HepG2 (cell line): ENCODE data around the gene CTSZ. TPM values are rescaled to one million over a fixed set of nuclear protein-coding genes. Genes with fewer than 3 reads are reported as not detected.
A peak's percentile ranks its signal among the peaks of the same experiment; 100 is the strongest.

Experiments used
- GLI4 ChIP-seq: sonication (generic); formaldehyde crosslinking; IDR thresholded peaks from 2 replicates; pipeline ENCODE4 v1.5.1; 2020; ENCODE audit warnings: missing genetic modification reagents, mild to moderate bottlenecking, moderate library complexity, borderline replicate concordance
- HOXA5 ChIP-seq: sonication (generic); formaldehyde crosslinking; IDR thresholded peaks from 2 replicates; pipeline ENCODE4 v1.4.0; 2020; ENCODE audit warnings: missing genetic modification reagents
- IKZF4 ChIP-seq: sonication (generic); formaldehyde crosslinking; IDR thresholded peaks from 2 replicates; pipeline ENCODE4 v1.5.1; 2020; ENCODE audit warnings: borderline replicate concordance, mild to moderate bottlenecking, low read depth, missing genetic modification reagents; ENCODE audit errors: not compliant biosample characterization
- PAF1 ChIP-seq: IDR thresholded peaks from 2 replicates; pipeline ENCODE4 v1.6.1; 2016; ENCODE audit warnings: missing genetic modification reagents, missing compliant biosample characterization
- SNRNP70 ChIP-seq: fragments of 200-400 bp; formaldehyde crosslinking; IDR thresholded peaks from 2 replicates; pipeline ENCODE4 v1.6.1; 2017; ENCODE audit warnings: mild to moderate bottlenecking, low read depth, low read length, moderate library complexity
- TFAP4 ChIP-seq: sonication (generic); IDR thresholded peaks from 2 replicates; pipeline ENCODE4 v1.6.1; 2016; ENCODE audit warnings: low read depth, borderline replicate concordance
- WIZ ChIP-seq: sonication (generic); formaldehyde crosslinking; IDR thresholded peaks from 2 replicates; pipeline ENCODE4 v1.5.1; 2020; ENCODE audit warnings: mild to moderate bottlenecking, missing genetic modification reagents
- ZBTB4 ChIP-seq: sonication (generic); formaldehyde crosslinking; IDR thresholded peaks from 2 replicates; pipeline ENCODE4 v1.4.0; 2020; ENCODE audit warnings: missing genetic modification reagents, mild to moderate bottlenecking, borderline replicate concordance
- ZFX ChIP-seq: sonication (generic); formaldehyde crosslinking; IDR thresholded peaks from 2 replicates; pipeline ENCODE4 v1.4.0; 2020; ENCODE audit warnings: mild to moderate bottlenecking, low read depth, missing genetic modification reagents, moderate library complexity
- ZNF382 ChIP-seq: sonication (generic); formaldehyde crosslinking; IDR thresholded peaks from 2 replicates; pipeline ENCODE4 v1.5.0; 2020; ENCODE audit warnings: missing genetic modification reagents, mild to moderate bottlenecking, borderline replicate concordance
- ZNF407 ChIP-seq: sonication (generic); formaldehyde crosslinking; IDR thresholded peaks from one replicate; pipeline ENCODE4 v1.5.1; 2020; ENCODE audit warnings: mild to moderate bottlenecking, missing genetic modification reagents; ENCODE audit errors: not compliant biosample characterization
- ZNF598 ChIP-seq: sonication (generic); formaldehyde crosslinking; IDR thresholded peaks from 2 replicates; pipeline ENCODE4 v1.5.1; 2020; ENCODE audit warnings: mild to moderate bottlenecking, missing genetic modification reagents, borderline replicate concordance
- ZNF883 ChIP-seq: sonication (generic); formaldehyde crosslinking; IDR thresholded peaks from 2 replicates; pipeline ENCODE4 v1.5.1; 2020; ENCODE audit warnings: mild to moderate bottlenecking, missing genetic modification reagents; ENCODE audit errors: not compliant biosample characterization
- polyA plus RNA-seq, 8 experiments: library from polyadenylated mRNA; depleted of rRNA in 3 of 8; stranded (reverse) in 7 of 8; unstranded in 1 of 8; fragments of >200 nt; fragmentation: Illumina TruSeq in 4 of 8; extraction: Trizol in 4 of 8; gene quantifications; 2 replicates each; pipeline versions ENCODE4 v1.2.1 to v1.2.3, GENCODE V29; 2011 to 2016; ENCODE audit warnings: low read depth in 4 of 8, missing spikeins in 1 of 8, mixed read lengths in 1 of 8; ENCODE audit not compliant: insufficient read depth in 1 of 8
- total RNA-seq, 5 experiments: library from RNA; depleted of rRNA; stranded (reverse); fragments of >200 nt; fragmentation: Illumina TruSeq; extraction: Trizol; gene quantifications; 2 replicates each; pipeline ENCODE4 v1.2.3, GENCODE V29; 2016; ENCODE audit warnings: low read depth in 1 of 5

Gene CTSZ
- total and polyA plus RNA-seq, 2 of the 13 experiments (the other 11 are each of a cell fraction or from before 2014, with no cell fraction given), result 0.33 TPM; not detected in 1

- TF ChIP-seq ZNF407 (CRISPR knock-in tag) (peak; percentile 34), PAF1 (CRISPR knock-in tag) (no peak), GLI4 (CRISPR knock-in tag) (0 out of 2 replicates have a peak, but pooled peaks have one; percentile 68), ZFX (CRISPR knock-in tag) (0 out of 2 replicates have a peak, but pooled peaks have one; percentile 12), ZNF598 (CRISPR knock-in tag) (0 out of 2 replicates have a peak, but pooled peaks have one; percentile 72), IKZF4 (CRISPR knock-in tag) (peak; percentile 77), ZBTB4 (0 out of 2 replicates have a peak, but pooled peaks have one; percentile 45), SNRNP70 (no peak), HOXA5 (CRISPR knock-in tag) (no peak), WIZ (CRISPR knock-in tag) (no peak), ZNF883 (CRISPR knock-in tag) (peak; percentile 42), TFAP4 (peak; percentile 29; the same call in 1 of the 2 replicates), ZNF382 (CRISPR knock-in tag) (no peak)
Measured at GRCh38 chr20:59003836-59004492, 3.1 kb downstream of the CTSZ start (continued).
